HUES6 (cell line): ENCODE results near the gene ANTKMT.
A peak's percentile ranks its signal among the peaks of the same experiment; 100 is the strongest.

Experiments
- H3K27ac ChIP-seq: 2 replicates; pipeline ENCODE4 v1.7.0; 2013; ENCODE audit warnings: low read depth, mild to moderate bottlenecking, low read length, inconsistent platforms
- H3K27me3 ChIP-seq: 2 replicates; pipeline ENCODE4 v1.6.1; 2013; ENCODE audit warnings: low read length; ENCODE audit not compliant: control insufficient read depth, insufficient read depth
- H3K36me3 ChIP-seq: 2 replicates; pipeline ENCODE4 v1.6.1; 2013; ENCODE audit warnings: low read length; ENCODE audit not compliant: control insufficient read depth, insufficient read depth
- H3K4me1 ChIP-seq: 2 replicates; pipeline ENCODE4 v1.6.1; 2013; ENCODE audit warnings: low read length; ENCODE audit not compliant: control insufficient read depth, insufficient read depth
- H3K4me3 ChIP-seq: 2 replicates; pipeline ENCODE4 v1.5.1; 2013; ENCODE audit warnings: low read depth, low read length
- H3K9ac ChIP-seq: one replicate; pipeline ENCODE4 v1.6.1; 2013; ENCODE audit warnings: mild to moderate bottlenecking, low read length
- H3K9me3 ChIP-seq: 2 replicates; pipeline ENCODE4 v1.6.1; 2013; ENCODE audit warnings: low read depth, low read length; ENCODE audit not compliant: control insufficient read depth, insufficient read depth

The ANTKMT gene

DNA sequence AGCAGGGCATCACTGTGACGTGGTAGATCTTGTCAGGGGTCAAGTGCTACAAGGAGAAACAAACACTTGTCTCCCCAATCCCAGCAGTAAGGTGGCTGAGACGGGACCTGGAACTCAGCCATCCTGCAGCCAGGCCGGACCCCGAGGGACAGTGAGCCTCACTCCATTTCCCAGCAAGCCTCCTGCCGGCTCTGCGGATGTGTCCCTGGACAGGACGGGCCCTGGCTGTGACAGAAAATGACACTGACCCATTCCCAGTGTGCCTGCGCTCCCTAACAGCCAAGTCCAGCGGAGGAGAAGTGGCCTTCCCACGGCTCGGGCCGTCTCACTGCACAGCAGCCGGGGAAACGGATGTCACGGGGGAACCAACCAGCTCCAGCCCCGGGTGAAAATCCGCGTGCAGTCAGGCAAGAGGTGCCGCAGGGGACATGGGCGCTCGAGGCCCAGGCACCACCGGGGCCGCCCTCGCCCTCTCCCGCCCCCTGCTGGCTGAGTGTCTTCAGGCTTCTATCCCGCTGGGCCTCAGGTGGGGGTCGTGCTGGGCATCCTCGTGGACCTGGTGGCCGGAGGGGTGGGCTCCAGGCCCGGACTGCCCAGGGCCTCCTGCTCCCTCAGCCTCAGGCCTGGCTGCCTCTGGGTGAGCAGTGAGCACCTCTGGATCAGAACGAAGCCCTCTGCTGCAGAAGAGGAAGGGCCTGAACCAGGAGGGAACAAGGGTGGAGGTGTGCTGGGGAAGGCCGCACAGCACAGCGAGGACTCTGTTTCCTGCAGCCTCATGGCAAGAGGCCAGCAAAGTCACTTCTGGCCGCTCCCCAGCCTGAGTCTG, 12.6 kb downstream of the ANTKMT start:
- Histone ChIP-seq H3K4me1 (peaks cover 8% of the 10 kb centered on the region), H3K36me3 (peaks cover 52% of the 10 kb centered on the region), H3K27me3 (no peaks in the 10 kb centered on the region), H3K27ac (no peak overlapping the region), H3K4me3 (no peak overlapping the region), H3K9ac (no peak overlapping the region), H3K9me3 (no peaks in the 10 kb centered on the region)

- no peak overlapping the region for H3K4me3 ChIP-seq
- no peaks in the 10 kb centered on the region for H3K9me3 ChIP-seq
- peaks cover 52% of the 10 kb centered on the region for H3K36me3 ChIP-seq
- H3K27me3 ChIP-seq: no peaks in the 10 kb centered on the region
- H3K9ac ChIP-seq: no peak overlapping the region
- no peak overlapping the region for H3K27ac ChIP-seq
- peaks cover 8% of the 10 kb centered on the region for H3K4me1 ChIP-seq
These were observed 13.4 kb downstream of the ANTKMT start for GRCh38 chr16:734208-734980.

- Histone ChIP-seq H3K9me3 (no peaks in the 10 kb centered on the region), H3K27me3 (no peaks in the 10 kb centered on the region), H3K9ac (no peak overlapping the region), H3K4me3 (no peak overlapping the region), H3K4me1 (peaks cover 11% of the 10 kb centered on the region), H3K27ac (no peak overlapping the region), H3K36me3 (peaks cover 50% of the 10 kb centered on the region)
These were observed 14.3 kb downstream of the ANTKMT start for GRCh38 chr16:734981-735881.

GRCh38 chr16:735982-736453, 15.1 kb downstream of the ANTKMT start:
- Histone ChIP-seq H3K27me3 (no peaks in the 10 kb centered on the region), H3K27ac (no peak overlapping the region), H3K9me3 (no peaks in the 10 kb centered on the region), H3K4me3 (no peak overlapping the region), H3K9ac (no peak overlapping the region), H3K4me1 (peaks cover 11% of the 10 kb centered on the region), H3K36me3 (peaks cover 43% of the 10 kb centered on the region)

DNA sequence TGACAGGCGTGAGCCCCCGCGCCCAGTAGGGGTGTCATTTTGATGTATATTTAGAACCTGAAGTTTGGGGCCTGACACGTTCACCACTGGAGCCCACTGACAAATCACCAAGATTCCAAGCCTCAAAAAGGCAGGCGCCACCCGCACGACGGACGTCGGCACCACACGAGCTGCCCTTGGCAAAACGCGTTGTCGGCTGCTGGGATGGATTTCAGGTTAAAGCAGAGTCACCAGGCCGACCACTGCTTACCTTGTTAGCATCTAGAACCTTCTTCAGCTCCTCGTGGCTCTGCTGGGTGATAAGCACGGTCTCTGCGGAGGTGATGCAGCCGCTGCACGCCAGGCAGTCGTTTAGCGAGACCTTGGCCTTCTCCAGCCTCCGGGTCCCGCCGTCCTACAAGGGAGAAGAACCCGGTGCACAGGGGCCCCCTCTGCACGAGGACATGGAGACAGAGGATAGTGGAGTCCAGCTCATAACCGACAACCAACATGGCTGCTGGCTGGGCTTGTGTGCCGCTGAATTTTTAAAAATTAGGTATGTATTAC, 16.1 kb downstream of the ANTKMT start:
- no peaks in the 10 kb centered on the region for H3K9me3 ChIP-seq
- peaks cover 11% of the 10 kb centered on the region for H3K4me1 ChIP-seq
- peak overlapping the region; percentile 6 for H3K9ac ChIP-seq
- H3K27ac ChIP-seq: no peak overlapping the region
- H3K36me3 ChIP-seq: peaks cover 41% of the 10 kb centered on the region
- H3K27me3 ChIP-seq: no peaks in the 10 kb centered on the region
- H3K4me3 ChIP-seq: no peak overlapping the region; the same call in 1 of the 2 replicates

DNA sequence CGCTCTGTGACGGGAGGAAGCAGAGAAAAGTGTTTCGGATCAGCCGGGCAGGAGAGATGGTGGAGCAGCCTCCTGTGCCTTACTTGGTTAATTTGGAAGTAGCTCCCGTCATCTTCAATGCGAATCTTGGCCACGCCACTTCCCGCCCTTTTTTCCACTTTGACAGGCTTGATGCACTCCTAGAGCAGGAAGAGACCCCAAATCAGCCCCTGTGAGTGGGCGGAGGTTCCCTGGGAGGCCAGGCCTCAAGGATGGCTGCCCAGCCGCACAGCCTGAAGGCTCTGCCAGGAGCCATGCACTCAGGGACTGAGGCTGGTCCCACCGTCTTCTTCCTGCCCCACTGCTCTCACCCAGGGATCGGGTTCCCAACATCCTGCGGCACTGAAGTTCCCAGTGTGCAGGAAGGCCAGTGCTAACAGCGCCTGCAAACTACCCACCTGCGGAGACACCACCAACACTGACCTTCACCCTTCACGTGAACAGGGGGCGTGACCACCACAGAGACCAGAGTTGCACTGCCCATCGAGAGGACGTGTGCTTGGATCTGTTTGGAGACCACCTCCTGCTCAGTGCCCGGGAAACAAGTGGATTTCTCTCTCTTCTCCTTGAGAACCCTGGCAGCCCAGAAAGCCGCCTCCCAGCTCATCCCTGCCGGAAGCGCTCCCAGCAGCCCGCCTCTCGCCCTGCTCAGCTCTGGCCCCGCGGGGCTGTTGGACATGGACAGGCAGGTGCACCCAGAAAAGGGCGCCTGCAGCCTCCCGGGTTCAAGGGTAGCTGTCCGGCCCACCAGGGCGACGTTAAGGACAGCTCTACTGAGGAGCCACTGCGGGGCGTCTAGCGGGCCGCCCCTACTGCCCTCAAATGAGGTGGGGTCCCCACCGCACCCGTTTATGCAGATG, 18.9 kb downstream of the ANTKMT start:
- no peak overlapping the region for H3K27ac ChIP-seq
- H3K27me3 ChIP-seq: no peaks in the 10 kb centered on the region

DNA sequence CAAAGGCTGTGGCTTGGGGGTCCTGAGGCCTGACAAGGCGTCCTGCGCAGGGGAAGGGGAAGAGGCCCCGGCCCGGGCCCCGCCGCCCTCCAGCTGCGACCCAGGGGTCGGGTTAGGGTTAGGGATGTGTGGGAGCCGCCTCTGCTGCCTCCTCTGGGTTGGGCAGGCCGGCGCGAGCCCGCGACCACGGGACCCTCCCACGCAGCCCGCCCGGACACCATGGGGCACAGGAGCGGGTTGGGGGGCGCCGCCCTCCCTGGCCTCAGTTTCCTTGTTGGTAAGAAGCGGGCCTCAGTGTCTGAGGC, 19.5 kb downstream of the ANTKMT start:
- peaks cover 11% of the 10 kb centered on the region for H3K4me1 ChIP-seq
- H3K27ac ChIP-seq: peak overlapping the region; percentile 82
- no peaks in the 10 kb centered on the region for H3K27me3 ChIP-seq
- peak overlapping the region; percentile 97 for H3K4me3 ChIP-seq
- H3K36me3 ChIP-seq: peaks cover 19% of the 10 kb centered on the region
- H3K9ac ChIP-seq: peak overlapping the region; percentile 56
- H3K9me3 ChIP-seq: no peaks in the 10 kb centered on the region

More for the DNA sequence above, 18.9 kb downstream of the ANTKMT start:
- H3K9me3 ChIP-seq: no peaks in the 10 kb centered on the region
- peaks cover 25% of the 10 kb centered on the region for H3K36me3 ChIP-seq
- H3K9ac ChIP-seq: peak overlapping the region; percentile 56
- peaks cover 11% of the 10 kb centered on the region for H3K4me1 ChIP-seq
- peak overlapping the region; percentile 97 for H3K4me3 ChIP-seq

- H3K4me1 ChIP-seq: peaks cover 11% of the 10 kb centered on the region
- peak within 1 kb of the TSS; percentile 83 for H3K9ac ChIP-seq
- H3K36me3 ChIP-seq: peaks cover 14% of the 10 kb centered on the region
- peak within 1 kb of the TSS; percentile 87 for H3K27ac ChIP-seq
- H3K9me3 ChIP-seq: no peaks in the 10 kb centered on the region
- H3K4me3 ChIP-seq: peak within 1 kb of the TSS; percentile 97
- H3K27me3 ChIP-seq: no peaks in the 10 kb centered on the region
These were observed 20.0 kb downstream of the ANTKMT start, which contains the start of gene CIAO3 for GRCh38 chr16:740764-741505. TSS of gene CIAO3 (minus strand) at chr16:740997. CDS start at chr16:740985, 12 bp downstream.

DNA sequence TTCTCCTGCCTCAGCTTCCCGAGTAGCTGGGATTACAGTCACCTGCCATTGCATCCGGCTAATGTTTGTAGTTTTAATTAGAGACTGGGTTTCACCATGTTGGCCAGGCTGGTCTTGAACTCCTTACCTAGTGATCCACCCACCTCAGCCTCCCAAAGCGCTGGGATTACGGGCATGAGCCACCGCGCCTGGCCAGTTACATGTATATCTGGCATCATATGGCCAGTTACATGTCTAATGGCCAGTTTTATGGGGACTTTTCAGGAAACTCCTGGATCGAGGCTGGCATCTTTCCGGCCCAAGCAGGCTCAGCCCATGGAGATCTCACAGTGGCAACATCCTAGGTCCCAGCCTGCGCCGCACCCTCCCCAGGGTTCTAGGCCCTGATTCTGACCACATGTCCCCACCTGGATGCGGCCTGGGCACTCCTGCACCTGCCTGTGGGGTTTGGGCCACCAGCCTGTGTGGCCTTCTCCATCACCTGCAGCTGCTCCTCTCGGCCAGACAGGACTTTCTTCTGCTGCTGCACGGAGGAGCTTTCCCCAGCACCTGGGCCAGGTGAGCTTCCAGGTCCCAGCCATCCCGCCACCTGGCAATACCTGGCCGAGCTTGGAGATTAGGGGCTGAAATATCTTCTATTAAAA, 21.2 kb downstream of the ANTKMT start:
- no peaks in the 10 kb centered on the region for H3K9me3 ChIP-seq
- no peak overlapping the region for H3K9ac ChIP-seq
- no peak overlapping the region for H3K27ac ChIP-seq
- H3K36me3 ChIP-seq: peaks cover 4% of the 10 kb centered on the region; the same call in 1 of the 2 replicates
- H3K4me3 ChIP-seq: no peak overlapping the region
- peaks cover 11% of the 10 kb centered on the region for H3K4me1 ChIP-seq
- no peaks in the 10 kb centered on the region for H3K27me3 ChIP-seq
